IMR-90 (cell line): Measurements from ENCODE around the gene PARP1. TPM values are rescaled to one million over a fixed set of nuclear protein-coding genes. Genes with fewer than 3 reads are reported as not detected.

ENCODE experiments used
- ATAC-seq: fragments of 200-7000 bp; cut with Tn5 transposase; 2 replicates; pipeline ENCODE4 v1.9.1; 2020; ENCODE audit warnings: low read depth, mild to moderate bottlenecking, moderate library complexity
- BruUV-seq: library from RNA; stranded (reverse); fragments of 400-500 nt; replicated peaks from 2 replicates; lab custom pipeline; 2021; lab: Mats Ljungman, UMichigan
- CTCF ChIA-PET: fragments of 300-600 bp; formaldehyde crosslinking; extraction: SDS; loops from one replicate; lab custom pipeline; 2021; ENCODE audit warnings: antibody characterized with exemption; lab: Yijun Ruan, JAX
- POLR2A ChIA-PET: fragments of 300-600 bp; sonication (Branson Sonifier 250); formaldehyde crosslinking; loops from one replicate; lab custom pipeline; 2022; ENCODE audit warnings: antibody characterized with exemption; ENCODE audit not compliant: unreplicated experiment; lab: Charles Lee
- DNase-seq: peaks from one replicate; pipeline ENCODE4 v3.0.0; 2013
- H2AFZ ChIP-seq: replicated peaks from 2 replicates; pipeline ENCODE3; 2013; ENCODE audit warnings: low read length, mild to moderate bottlenecking; ENCODE audit not compliant: poor library complexity
- H2AK5ac ChIP-seq: 2 replicates; pipeline ENCODE4 v1.6.1; 2013; ENCODE audit warnings: low read depth, low read length, inconsistent platforms
- H2AK9ac ChIP-seq: replicated peaks from 2 replicates; pipeline ENCODE3; 2013; ENCODE audit warnings: mild to moderate bottlenecking, low read depth, low read length, moderate library complexity; ENCODE audit not compliant: poor library complexity
- H2BK120ac ChIP-seq: 2 replicates; pipeline ENCODE4 v1.6.1; 2013; ENCODE audit warnings: low read depth, low read length, inconsistent platforms
- H2BK15ac ChIP-seq: 3 replicates; pipeline ENCODE4 v1.6.1; 2013; ENCODE audit warnings: low read depth, low read length, inconsistent platforms
- H2BK20ac ChIP-seq: 2 replicates; pipeline ENCODE4 v1.6.1; 2013; ENCODE audit warnings: low read depth, mild to moderate bottlenecking, inconsistent platforms, low read length, moderate library complexity
- H2BK5ac ChIP-seq: 2 replicates; pipeline ENCODE4 v1.6.1; 2013; ENCODE audit warnings: mild to moderate bottlenecking, low read depth, low read length, inconsistent platforms; ENCODE audit not compliant: poor library complexity, severe bottlenecking
- H3K14ac ChIP-seq: replicated peaks from 2 replicates; pipeline ENCODE4 v1.6.1; 2013; ENCODE audit warnings: low read depth, low read length, inconsistent platforms
- H3K18ac ChIP-seq: 2 replicates; pipeline ENCODE4 v1.6.1; 2013; ENCODE audit warnings: low read depth, low read length, control low read depth
- H3K23ac ChIP-seq: 2 replicates; pipeline ENCODE4 v1.6.1; 2013; ENCODE audit warnings: low read depth, low read length, inconsistent platforms
- H3K27ac ChIP-seq: 2 replicates; pipeline ENCODE4 v1.5.1; 2013; ENCODE audit warnings: mild to moderate bottlenecking, control low read depth, low read length; ENCODE audit not compliant: insufficient read depth
- H3K27me3 ChIP-seq: 2 replicates; pipeline ENCODE4 v1.6.1; 2013; ENCODE audit warnings: low read length; ENCODE audit not compliant: control insufficient read depth, insufficient read depth
- H3K36me3 ChIP-seq: 2 replicates; pipeline ENCODE4 v1.6.1; 2013; ENCODE audit warnings: low read length, mixed read lengths; ENCODE audit not compliant: control insufficient read depth, insufficient read depth
- H3K4ac ChIP-seq: 2 replicates; pipeline ENCODE4 v1.6.1; 2013; ENCODE audit warnings: low read depth, low read length, inconsistent platforms
- H3K4me1 ChIP-seq: 2 replicates; pipeline ENCODE4 v1.6.1; 2013; ENCODE audit warnings: low read length, mixed read lengths; ENCODE audit not compliant: control insufficient read depth, insufficient read depth
- H3K4me2 ChIP-seq: 2 replicates; pipeline ENCODE4 v1.6.1; 2013; ENCODE audit warnings: low read depth, mild to moderate bottlenecking, control low read depth, low read length, moderate library complexity
- H3K4me3 ChIP-seq: 2 replicates; pipeline ENCODE4 v1.5.1; 2013; ENCODE audit warnings: low read depth, mild to moderate bottlenecking, control low read depth, low read length, moderate library complexity; ENCODE audit not compliant: insufficient read depth
- H3K56ac ChIP-seq: 2 replicates; pipeline ENCODE4 v1.6.1; 2013; ENCODE audit warnings: low read length, inconsistent platforms; ENCODE audit not compliant: insufficient read depth; ENCODE audit errors: extremely low read depth
- H3K79me1 ChIP-seq, 2 experiments: 2 replicates each; pipeline ENCODE4 v1.6.1; 2013; ENCODE audit warnings: low read length in 2 of 2, inconsistent platforms in 1 of 2, low read depth in 1 of 2
- H3K9ac ChIP-seq: 2 replicates; pipeline ENCODE4 v1.6.1; 2013; ENCODE audit warnings: low read depth, low read length, control low read depth
- H3K9me1 ChIP-seq: 2 replicates; pipeline ENCODE4 v1.6.1; 2013; ENCODE audit warnings: low read length, inconsistent platforms; ENCODE audit not compliant: insufficient read depth
- H3K9me3 ChIP-seq: 2 replicates; pipeline ENCODE4 v1.6.1; 2013; ENCODE audit warnings: low read length; ENCODE audit not compliant: control insufficient read depth, insufficient read depth
- H4K20me1 ChIP-seq: 2 replicates; pipeline ENCODE4 v1.6.1; 2013; ENCODE audit warnings: low read length, inconsistent platforms; ENCODE audit not compliant: insufficient read depth
- H4K5ac ChIP-seq: 2 replicates; pipeline ENCODE4 v1.6.1; 2013; ENCODE audit warnings: mild to moderate bottlenecking, low read depth, low read length, control low read depth
- H4K8ac ChIP-seq, 2 experiments: 2 replicates each; pipeline ENCODE4 v1.6.1; 2013; ENCODE audit warnings: low read depth in 2 of 2, low read length in 2 of 2, control low read depth in 1 of 2, inconsistent platforms in 1 of 2
- H4K91ac ChIP-seq: 2 replicates; pipeline ENCODE4 v1.6.1; 2013; ENCODE audit warnings: low read depth, low read length, inconsistent platforms; ENCODE audit not compliant: insufficient read depth
- CTCF ChIP-seq: conservative IDR thresholded peaks from 2 replicates; pipeline ENCODE4 v1.5.1; 2012; ENCODE audit warnings: mild to moderate bottlenecking, low read depth, low read length, improper control_type of control experiment
- ELK1 ChIP-seq: fragments of 150-350 bp; IDR thresholded peaks from 2 replicates; pipeline ENCODE4 v1.6.1; 2016; ENCODE audit warnings: low read depth, mild to moderate bottlenecking, low read length, moderate library complexity, borderline replicate concordance
- FOS ChIP-seq: fragments of 150-350 bp; IDR thresholded peaks from 2 replicates; pipeline ENCODE4 v1.6.1; 2016; ENCODE audit warnings: low read depth, low read length
- MAFK ChIP-seq: IDR thresholded peaks from 2 replicates; pipeline ENCODE4 v1.6.1; 2012; ENCODE audit warnings: low read depth, low read length, improper control_type of control experiment
- RAD21 ChIP-seq: IDR thresholded peaks from 2 replicates; pipeline ENCODE4 v1.6.1; 2012; ENCODE audit warnings: low read length, improper control_type of control experiment
- RCOR1 ChIP-seq: IDR thresholded peaks from 2 replicates; pipeline ENCODE4 v1.6.1; 2012; ENCODE audit warnings: mild to moderate bottlenecking, low read length, improper control_type of control experiment; ENCODE audit not compliant: insufficient replicate concordance
- RFX5 ChIP-seq: IDR thresholded peaks from 2 replicates; pipeline ENCODE4 v1.8.0; 2012; ENCODE audit warnings: low read depth, mild to moderate bottlenecking, low read length, moderate library complexity
- WGBS, 2 experiments: methylation state at CpG; one replicate each; pipeline versions ENCODE4 v1.1.5 to v1.1.7; 2013; ENCODE audit warnings: missing lambda C conversion rate in 2 of 2; ENCODE audit not compliant: insufficient read length in 1 of 2; ENCODE audit errors: extremely low coverage in 2 of 2; 5-methylcytosine and 5-hydroxymethylcytosine counted together
- dilution Hi-C: fragments of 300-500 bp; cut with HindIII; formaldehyde crosslinking; loops from one replicate; pipeline ENCODE4 v1.14.3; 2018; ENCODE audit warnings: low sequenced_read_pairs; ENCODE audit not compliant: unreplicated experiment
- in situ Hi-C: fragments of 300-500 bp; cut with MboI; formaldehyde crosslinking; loops from 3 replicates; pipeline ENCODE4 v1.14.3; 2019; ENCODE audit warnings: low sequenced_read_pairs, inconsistent platforms, mixed read lengths
- intact Hi-C: fragments of 100-400 bp; cut with micrococcal nuclease; formaldehyde crosslinking; loops from 2 replicates; pipeline ENCODE4 v1.10.0; 2022
- polyA plus RNA-seq, 3 experiments: library from polyadenylated mRNA; depleted of rRNA; stranded (reverse); fragments of >200 nt; gene quantifications; 2 replicates each; pipeline ENCODE4 v1.2.3, GENCODE V29; 2012; ENCODE audit warnings: low replicate concordance in 1 of 3
- total RNA-seq: library from RNA; depleted of rRNA; stranded (reverse); fragments of >200 nt; gene quantifications from 2 replicates; pipeline ENCODE4 v1.2.3, GENCODE V29; 2012

PARP1 gene
- total and polyA plus RNA-seq, 2 of the 4 experiments (the other 2 are of a cell fraction) = 86.5 to 105 TPM

- no TSS peak for BruUV-seq
- no peak overlapping the region for H2AK5ac ChIP-seq
- H3K9me1 ChIP-seq = no peaks in the 10 kb centered on the region
- H2BK15ac ChIP-seq = no peak overlapping the region
- H2BK5ac ChIP-seq = no peak overlapping the region
- ChIA-PET POLR2A (no interaction called here), CTCF (no interaction called here)
- H3K4ac ChIP-seq = no peak overlapping the region
- no peak overlapping the region for H2BK120ac ChIP-seq
- no peak overlapping the region for H3K4me2 ChIP-seq
- dilution Hi-C loops = no loop called here
- DNase-seq = no peak
- no peak overlapping the region for H2AFZ ChIP-seq
- H3K4me3 ChIP-seq = no peak overlapping the region
- H3K9ac ChIP-seq = no peak overlapping the region
- in situ Hi-C loops = no loop called here
- intact Hi-C loops = no loop called here
- TF ChIP-seq FOS = no peak
- no peak for TF ChIP-seq ELK1
- TF ChIP-seq RFX5 = no peak
- TF ChIP-seq RAD21 = no peak
- TF ChIP-seq RCOR1 = no peak
- TF ChIP-seq CTCF = no peak
- TF ChIP-seq MAFK = no peak
- H3K9me3 ChIP-seq = no peaks in the 10 kb centered on the region
- no peak overlapping the region for H3K23ac ChIP-seq
- no peak for ATAC-seq
- H3K18ac ChIP-seq = no peak overlapping the region
- H3K56ac ChIP-seq = no peak overlapping the region
- H3K14ac ChIP-seq = no peak overlapping the region
- no peak overlapping the region for H2AK9ac ChIP-seq
- H4K91ac ChIP-seq = no peak overlapping the region
- H4K20me1 ChIP-seq = no peaks in the 10 kb centered on the region
- H3K27ac ChIP-seq = no peak overlapping the region
- no peak overlapping the region for H4K8ac ChIP-seq
- H3K27me3 ChIP-seq = peaks cover 23% of the 10 kb centered on the region
- no peaks in the 10 kb centered on the region for H3K79me1 ChIP-seq
- no peaks in the 10 kb centered on the region for H3K4me1 ChIP-seq
- WGBS, 2 experiments = 60% methylated on average over 1 of the region's 6 CpGs; no CpG with 5 or more reads in 1 of the 2 experiments
- no peaks in the 10 kb centered on the region for H3K36me3 ChIP-seq
- H4K5ac ChIP-seq = no peak overlapping the region
- no peak overlapping the region for H2BK20ac ChIP-seq
These were observed 9.5 kb upstream of the PARP1 start for GRCh38 chr1:226417350-226417749.
